ENCODE results near the gene OR8B3.
"Not testable (repeated sequence)": the region's sequence is repeated elsewhere in the genome, so short reads cannot be mapped to it uniquely, and the experiment has no call there.

DNA sequence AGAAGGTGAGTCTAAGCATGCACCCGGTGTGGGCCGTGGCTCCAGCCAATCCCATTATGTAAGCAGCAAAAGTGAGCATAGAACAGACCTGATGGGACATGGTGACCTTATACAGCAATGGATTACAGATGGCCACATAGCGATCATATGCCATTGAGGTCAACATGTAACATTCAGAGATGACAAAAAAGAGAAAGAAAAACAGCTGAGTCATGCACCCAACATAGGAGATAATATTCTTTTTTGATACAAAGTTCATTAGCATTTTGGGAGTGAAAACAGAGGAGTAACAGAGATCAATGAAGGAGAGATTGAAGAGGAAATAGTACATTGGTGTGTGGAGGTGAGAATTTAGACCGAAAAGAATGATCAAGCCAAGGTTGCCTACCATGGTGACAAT, 2.0 kb downstream of the OR8B3 start:
- TF ChIP-seq, protein P1, sequence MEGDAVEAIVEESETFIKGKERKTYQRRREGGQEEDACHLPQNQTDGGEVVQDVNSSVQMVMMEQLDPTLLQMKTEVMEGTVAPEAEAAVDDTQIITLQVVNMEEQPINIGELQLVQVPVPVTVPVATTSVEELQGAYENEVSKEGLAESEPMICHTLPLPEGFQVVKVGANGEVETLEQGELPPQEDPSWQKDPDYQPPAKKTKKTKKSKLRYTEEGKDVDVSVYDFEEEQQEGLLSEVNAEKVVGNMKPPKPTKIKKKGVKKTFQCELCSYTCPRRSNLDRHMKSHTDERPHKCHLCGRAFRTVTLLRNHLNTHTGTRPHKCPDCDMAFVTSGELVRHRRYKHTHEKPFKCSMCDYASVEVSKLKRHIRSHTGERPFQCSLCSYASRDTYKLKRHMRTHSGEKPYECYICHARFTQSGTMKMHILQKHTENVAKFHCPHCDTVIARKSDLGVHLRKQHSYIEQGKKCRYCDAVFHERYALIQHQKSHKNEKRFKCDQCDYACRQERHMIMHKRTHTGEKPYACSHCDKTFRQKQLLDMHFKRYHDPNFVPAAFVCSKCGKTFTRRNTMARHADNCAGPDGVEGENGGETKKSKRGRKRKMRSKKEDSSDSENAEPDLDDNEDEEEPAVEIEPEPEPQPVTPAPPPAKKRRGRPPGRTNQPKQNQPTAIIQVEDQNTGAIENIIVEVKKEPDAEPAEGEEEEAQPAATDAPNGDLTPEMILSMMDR (IDR thresholded peaks at IDR 0.05), result not testable (repeated sequence)
- TF ChIP-seq EZH2, EZH2phosphoT487 (IDR thresholded peaks at IDR 0.05): not testable (repeated sequence)
